HG02678 (cell line): ENCODE measurements around the gene CNN1.
A peak's percentile ranks its signal among the peaks of the same experiment; 100 is the strongest.

Experiments used
- ATAC-seq: cut with Tn5 transposase; IDR thresholded peaks from one replicate; pipeline ENCODE4 v1.9.1; 2021; ENCODE audit warnings: mild to moderate bottlenecking, moderate library complexity; ENCODE audit not compliant: unreplicated experiment

CNN1 gene

GRCh38 chr19:11538232-11539036, at the start of gene CNN1:
TSS of gene CNN1 (plus strand) at chr19:11538851. CDS start at chr19:11538928, 77 bp downstream.
- no peak for ATAC-seq

- no peak for ATAC-seq
Measured at GRCh38 chr19:11489378-11489777, 49.3 kb upstream of the CNN1 start.

GRCh38 chr19:11494634-11495285, 43.9 kb upstream of the CNN1 start:
- ATAC-seq, result no peak

DNA sequence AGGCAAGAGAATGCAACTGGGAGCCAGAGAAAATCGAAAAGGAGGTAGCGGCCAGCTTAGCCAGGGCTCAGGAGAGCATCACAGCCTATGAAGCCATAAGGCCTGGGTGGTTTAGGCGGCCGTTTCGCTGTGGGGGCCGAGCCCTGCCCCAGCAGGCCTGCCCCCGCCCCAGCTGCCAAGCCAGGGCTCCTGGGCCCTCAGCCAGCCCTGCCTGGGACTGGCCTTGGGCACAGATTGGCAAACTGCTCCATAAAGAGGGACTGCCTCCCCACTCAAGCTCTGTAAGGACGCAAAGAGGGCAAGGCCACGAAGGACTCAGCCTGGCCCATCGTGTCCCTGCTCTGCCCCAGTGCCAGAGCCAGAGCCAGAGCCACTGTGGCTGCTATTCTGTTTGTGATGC, 43.2 kb upstream of the CNN1 start:
- ATAC-seq, result no peak

DNA sequence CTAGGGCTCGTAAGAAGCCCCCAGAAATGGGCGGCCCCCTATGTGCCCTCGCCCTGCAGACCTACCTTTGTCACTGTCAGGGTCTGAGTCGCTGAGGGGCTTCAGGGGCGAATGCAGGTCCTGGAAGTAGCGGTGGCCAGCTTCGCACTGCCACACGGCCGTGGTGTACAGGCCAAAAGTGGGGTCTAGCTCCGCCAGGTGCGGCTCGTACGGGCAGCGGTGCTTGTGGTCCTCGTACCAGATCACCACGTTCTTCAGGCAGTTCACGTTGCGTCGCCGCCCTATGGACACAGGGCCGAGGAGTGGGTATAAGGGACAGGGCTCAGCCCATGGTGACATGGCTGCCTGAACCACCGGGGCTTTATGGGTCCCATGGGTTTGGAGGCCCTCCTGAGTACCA, 42.8 kb upstream of the CNN1 start:
- ATAC-seq, result no peak

DNA sequence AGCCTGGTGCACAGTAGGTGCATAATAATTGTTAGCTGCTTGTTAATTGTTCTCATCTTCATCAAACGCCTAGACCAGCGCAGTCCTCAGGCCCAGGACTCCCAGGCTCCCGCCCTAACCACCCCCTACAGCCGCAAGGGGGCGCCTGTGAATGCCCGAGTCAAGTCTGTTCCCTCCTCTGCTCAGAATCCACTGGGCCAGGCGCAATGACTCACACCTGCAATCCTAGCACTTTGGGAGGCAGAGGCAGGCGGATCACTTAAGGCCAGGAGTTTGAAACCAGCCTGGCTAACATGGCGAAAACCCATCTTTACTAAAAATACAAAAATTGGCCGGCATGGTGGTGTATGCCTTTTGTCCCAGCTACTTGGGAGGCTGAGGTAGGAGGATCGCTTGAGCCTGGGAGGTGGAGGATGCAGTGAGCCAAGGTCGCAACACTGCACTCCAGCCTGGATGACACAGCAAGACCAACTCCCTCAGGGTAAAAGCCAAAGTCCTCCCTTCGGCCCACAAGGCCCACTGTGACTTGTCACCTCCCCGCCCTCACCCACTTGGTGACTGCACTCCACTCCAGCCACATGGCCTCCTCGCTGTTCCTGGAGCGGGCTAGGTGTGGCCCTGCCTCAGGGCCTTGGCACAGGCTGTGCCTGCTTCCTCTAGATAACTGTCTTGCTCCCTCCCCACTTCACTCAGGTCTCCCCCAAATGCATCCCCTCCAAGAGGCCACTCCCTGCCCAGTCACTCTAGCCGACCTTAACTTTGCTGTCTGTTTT, 42.1 kb upstream of the CNN1 start:
- no peak for ATAC-seq

DNA sequence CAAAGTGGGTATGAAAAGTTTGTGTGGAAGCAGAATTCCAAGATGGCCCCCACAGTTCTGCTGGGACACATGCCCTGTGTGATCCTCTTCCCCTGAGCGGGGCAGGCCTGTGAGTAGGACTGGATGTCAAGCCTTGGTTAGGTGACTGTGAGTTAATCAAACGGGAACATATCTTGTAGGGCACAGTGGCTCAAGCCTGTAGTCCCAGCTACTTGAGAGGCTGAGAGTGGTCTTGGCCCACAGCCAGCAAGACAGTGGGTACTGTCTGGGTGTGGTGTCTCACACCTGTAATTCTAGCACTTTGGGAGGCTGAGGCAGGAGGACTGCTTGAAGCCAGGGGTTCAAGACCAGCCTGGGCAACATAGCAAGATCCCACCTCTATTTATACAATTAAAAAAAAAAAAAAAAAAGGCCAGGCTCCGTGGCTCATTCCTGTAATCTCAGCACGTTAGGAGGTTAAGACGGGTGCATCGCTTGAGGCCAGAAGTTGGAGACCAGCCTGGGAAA, 39.4 kb upstream of the CNN1 start:
- no peak for ATAC-seq

DNA sequence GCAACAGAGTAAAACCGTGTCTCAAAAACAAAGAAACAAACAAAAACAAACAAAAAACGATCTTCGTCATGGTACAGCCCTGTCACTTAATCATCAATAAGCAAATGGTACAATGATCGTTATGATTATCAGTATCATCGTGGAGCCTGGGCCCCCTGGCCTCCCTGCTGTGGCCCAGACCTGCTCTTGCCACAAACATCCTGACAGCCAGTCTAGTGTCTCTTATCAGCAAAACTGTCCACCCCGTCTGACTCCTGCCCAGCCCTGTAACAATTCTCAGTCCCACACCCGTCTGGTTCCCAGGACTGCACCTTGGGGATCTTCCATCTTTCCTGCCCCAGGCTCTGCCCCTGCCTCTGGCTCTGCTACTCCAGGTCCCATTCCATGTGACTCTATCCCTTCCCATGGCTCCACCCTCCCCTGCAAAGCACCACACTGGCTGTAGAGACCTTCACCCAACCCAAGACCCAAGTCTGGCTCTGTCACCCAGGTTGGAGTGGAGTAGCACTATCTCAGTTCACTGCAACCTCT, 38.7 kb upstream of the CNN1 start:
- no peak for ATAC-seq

GRCh38 chr19:11504502-11505031, 34.1 kb upstream of the CNN1 start:
- ATAC-seq, result no peak

- ATAC-seq, result peak; percentile 90
Measured at GRCh38 chr19:11505032-11505503, 33.6 kb upstream of the CNN1 start.

DNA sequence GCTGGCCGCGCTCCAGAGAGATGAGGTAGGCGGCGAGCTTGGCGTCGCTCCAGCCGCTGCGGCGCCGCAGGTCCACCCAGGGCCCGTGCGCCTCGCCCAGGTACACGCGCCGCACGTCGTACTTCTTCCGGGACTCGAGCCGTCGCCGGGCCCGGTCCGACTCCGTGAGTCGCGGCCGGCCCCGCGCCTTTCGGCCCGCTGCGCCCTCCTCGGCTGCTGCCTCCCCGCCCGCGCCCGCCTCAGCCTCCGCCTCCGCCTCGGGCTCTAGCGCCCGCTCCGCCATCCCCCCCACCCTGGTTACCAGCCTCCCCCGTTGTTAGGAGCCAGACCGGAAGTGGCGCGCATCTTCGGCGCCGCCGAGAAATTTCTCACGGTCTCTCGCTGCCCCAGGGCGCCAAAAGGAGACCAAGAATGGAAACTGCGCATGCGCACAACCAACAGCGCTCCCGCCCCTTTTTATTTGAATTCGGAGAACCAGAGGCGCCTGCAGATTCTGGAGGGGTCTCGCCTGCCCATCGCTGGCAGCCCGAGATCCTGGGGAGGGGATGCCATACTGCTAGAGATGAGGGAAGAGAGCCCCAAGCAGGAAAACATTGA, 33.0 kb upstream of the CNN1 start, which contains the start of gene ZNF653:
Gene ZNF653, minus strand, starts transcription at position 336 of the 597 bp plus-strand sequence. Its CDS starts 53 bp downstream, at position 283.
- ATAC-seq, result peak; percentile 54

DNA sequence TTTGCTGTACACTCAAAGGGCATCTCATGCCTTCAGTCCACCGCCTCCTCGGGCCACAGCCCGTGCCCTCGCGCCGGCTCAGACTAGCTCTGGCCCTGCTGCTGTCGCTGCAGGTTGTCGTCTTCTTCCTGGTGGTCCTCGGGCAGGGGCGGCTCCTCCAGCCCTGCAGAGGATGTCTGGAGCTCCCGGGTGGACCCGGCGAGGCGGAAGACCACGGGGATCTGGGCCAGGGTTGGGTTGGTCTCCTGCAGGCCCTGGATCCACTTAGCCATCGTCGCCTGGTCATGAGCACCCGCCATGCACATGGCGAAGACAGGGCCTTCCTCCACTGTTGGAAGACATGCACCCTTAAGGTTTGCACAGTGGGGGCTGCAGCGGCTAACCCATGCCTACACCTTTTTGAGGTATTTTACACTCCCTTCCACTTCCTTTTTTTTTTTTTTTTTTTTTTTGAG, 32.5 kb upstream of the CNN1 start:
- ATAC-seq, result peak; percentile 19

- no peak for ATAC-seq
Measured at GRCh38 chr19:11506967-11507366, 31.7 kb upstream of the CNN1 start.

DNA sequence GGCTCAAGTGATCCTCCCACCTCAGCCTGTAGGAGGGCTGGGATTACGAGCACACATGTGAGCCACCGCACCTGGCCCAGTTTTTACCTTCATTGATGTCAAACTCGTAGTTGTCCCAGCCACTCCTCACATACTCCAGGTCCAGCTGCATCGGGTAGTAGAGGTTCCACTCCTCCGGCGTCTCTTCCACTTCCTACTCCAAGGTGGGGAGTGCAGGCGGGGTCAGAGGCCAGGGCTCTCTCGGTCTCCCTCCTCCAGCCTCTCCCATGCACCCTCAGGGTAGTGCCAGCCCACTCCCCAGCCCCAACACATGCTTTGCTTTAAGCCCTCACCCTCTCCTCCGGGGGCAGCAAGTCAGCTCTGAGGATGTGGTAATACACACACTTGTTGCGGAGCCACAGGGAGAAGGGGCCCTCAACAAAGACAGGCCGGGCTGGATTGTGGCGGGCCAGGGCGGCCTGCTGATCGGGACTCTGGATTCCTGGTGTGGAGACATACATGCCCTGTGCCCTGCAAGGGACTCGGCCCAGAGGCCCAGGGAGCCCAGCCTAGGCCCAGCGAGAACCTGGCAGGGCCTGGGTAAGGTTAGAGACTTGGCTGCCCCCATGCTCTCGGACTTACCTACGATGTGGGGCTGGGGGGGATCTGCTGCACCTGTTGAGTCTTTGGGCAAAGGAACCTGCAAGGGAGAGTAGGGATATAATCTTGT, 31.1 kb upstream of the CNN1 start:
- ATAC-seq, result no peak

DNA sequence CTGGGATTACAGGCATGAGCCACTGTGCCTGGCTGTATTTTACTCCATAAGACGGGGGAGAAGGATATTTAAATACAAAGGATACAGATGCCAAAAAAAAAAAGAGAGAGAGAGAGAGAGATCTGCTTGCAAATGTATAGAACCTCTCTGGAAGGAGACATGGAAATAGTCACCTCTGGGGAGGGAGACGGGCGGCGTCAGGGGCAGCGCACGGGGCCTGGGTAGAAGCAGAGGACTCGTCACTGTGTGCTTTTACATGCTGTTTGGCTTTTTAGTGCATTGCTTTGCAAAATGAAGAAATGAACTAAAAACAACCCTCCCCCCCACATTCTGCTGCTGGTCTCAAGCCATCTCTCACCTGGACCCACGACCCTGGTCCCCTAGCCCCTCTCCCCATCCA, 28.2 kb upstream of the CNN1 start:
- ATAC-seq, result no peak

DNA sequence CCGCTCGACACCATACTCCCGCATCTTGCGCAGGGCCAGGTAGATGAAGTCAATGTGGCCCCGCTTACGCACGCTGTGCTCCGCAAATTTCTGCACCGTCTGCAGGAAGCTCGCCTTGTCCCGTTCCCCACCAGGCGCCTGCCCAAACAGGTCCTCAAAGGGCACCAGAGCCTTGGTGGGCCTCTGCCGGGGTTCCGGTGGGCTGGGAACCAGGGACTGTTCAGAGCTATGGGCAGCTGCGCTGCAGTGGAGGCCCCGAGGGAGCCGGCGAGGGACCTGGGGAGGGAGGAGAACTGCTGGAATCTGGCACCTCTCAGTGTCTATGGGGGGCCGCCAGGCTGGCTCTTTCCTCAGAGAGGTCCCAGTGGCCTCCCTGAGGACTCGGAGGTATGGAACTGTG, 24.7 kb upstream of the CNN1 start:
- no peak for ATAC-seq

DNA sequence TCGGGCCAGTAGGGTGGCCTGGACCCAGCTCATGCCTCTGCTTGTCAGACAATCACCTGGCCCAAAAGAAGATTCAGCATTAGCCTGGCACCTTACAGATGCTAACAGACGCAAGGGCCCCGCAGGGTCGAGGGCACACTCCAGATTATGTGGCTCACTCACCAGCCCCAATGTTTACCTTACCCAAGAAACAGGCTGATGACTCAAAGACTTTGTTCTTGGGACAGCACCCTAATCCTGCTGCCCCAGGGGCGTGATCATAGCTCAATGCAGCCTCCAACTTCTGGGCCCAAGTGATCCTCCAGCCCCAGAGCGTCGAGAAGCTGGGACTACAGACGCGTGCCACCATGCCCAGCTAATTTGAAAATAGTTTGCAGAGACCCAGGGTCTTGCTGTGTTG, 19.5 kb upstream of the CNN1 start:
- ATAC-seq, result no peak

DNA sequence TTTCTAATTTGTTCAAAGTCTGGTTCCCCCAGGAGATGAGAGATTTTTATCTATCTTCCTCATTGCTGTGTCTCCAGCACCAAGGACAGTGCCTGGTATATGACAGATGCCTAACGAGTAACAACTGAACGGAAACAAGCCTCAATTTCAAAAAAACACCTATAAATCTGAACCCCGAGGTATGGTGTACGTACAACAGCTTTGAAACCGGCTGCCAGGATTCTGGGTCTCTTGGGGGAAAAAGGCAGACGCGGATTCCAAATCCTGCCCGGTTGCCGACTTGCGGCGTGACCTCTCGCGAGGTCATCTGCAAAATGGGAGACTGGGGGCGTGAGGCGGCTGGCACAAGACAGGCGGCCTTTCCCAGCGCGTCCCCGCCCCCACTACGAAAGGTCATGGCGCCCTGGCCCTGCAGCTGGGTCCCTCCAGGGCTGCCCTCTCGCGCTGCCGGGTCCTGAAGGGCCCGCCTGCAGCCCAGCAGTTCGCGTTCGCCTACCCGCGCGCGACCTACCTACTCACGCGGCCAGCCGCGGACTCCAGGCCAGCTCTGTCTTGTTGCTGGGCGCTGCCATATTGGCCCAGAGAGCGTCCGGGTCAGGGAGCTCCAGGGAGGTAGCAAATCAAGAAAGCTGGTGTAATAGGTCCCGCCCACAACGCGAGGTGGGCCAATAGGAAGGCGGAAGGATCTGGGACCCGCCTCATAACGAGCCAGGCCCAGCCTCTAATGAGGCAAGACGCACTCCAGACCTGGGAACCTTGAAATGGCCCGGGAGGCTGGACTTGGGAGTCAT, 9.9 kb upstream of the CNN1 start, which contains the start of gene ECSIT:
Gene ECSIT, minus strand, starts transcription at position 584 of the 791 bp plus-strand sequence. CDS start 9,964 bp downstream, outside the sequence.
- peak; percentile 98 for ATAC-seq

GRCh38 chr19:11530432-11530831, 8.2 kb upstream of the CNN1 start:
- no peak for ATAC-seq
